GM12801 (cell line): ENCODE results near the gene TMCC1.

Experiments
- CTCF ChIP-seq: IDR thresholded peaks from one replicate; pipeline ENCODE4 v1.5.1; 2011; ENCODE audit warnings: control low read depth; ENCODE audit not compliant: insufficient read length; ENCODE audit errors: extremely low read depth

TMCC1 gene

DNA sequence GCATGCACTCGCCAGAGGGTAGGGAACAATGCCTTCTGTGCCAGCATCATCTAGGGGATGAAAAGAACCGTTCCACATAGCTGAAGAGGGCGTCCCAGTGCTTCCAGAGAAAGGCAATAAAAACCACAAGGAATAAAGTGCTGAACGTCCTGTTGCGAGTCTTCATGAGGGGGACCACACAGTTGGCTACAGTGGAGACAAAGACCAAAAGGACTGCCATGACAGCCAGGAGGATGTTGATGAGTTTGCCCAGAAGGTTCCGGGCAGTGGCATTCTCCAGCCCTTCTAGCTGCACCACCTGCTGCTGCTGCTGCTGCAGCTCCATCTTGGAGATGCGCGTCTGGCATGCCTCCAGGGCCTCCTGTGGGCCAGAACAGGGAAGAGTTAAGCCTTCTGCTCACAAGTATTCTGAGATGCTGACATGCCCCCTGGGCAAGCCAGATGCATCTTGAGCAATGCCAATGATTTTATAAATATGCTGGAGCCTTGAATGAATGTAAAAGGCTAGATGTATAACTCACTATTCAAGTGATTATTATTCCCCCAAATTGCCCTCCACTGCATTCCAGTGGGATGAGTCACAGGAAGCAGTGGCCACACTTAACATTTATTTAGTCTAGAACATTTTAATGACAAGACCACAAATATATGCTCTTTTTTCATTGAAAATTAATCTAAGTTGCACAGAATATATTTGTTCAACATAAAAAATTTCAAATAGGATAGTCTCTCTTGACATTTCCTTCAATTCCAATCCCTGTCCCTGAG is 241.9 kb downstream of the TMCC1 start:
- TF ChIP-seq CTCF: no peak

DNA sequence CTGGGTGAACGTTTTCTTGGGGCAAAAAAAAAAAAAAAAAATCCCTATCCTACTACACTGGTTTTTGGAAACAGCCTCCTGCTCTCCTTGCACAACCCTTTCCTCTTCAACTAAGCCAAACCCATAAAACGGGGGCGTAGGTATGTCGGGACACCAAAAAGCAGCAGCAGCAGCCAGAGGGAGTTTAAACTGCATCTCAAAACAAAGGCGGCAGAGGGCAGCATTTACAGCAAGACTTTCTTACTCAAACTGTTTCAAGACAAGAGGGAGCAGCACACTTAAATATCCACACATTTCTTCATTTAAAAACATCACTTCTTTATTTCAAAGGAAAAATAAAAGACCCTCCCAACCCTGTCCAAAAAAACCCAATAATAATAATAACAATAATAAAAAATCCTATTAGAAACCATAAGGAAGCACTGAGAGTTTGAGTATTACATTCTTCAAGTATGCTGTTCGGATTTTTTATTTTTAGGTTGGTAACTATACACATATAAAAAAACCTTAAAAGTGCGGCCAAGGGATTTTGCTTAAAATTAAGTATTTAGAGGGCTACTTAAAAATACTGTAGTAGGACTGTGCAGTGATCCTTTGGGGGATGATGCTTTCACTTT is 243.1 kb downstream of the TMCC1 start:
- no peak for TF ChIP-seq CTCF

- no peak for TF ChIP-seq CTCF
Measured at GRCh38 chr3:129648391-129648790, 245.1 kb downstream of the TMCC1 start.

DNA sequence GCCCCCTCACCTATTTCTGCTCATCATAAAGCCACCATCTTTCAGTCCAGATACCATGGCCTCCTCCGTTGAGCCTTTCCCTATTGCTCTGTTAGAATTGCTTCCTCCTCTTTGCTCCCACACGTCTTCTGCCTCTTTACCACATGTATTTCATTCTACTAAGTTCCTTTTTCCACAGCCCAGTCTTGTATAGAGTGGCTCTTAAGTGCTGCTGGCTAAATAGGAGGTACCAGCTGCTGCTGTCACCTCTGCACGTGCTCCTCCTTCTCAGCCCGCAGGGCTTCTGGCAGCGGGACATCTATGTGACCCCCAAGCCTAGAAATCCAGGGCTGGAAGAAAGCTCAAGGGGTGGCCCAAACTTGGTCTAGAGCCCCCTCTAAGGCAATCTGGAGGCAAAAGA is 248.2 kb downstream of the TMCC1 start:
- TF ChIP-seq CTCF: no peak

- no peak for TF ChIP-seq CTCF
Measured at GRCh38 chr3:129644836-129645235, 248.7 kb downstream of the TMCC1 start.

DNA sequence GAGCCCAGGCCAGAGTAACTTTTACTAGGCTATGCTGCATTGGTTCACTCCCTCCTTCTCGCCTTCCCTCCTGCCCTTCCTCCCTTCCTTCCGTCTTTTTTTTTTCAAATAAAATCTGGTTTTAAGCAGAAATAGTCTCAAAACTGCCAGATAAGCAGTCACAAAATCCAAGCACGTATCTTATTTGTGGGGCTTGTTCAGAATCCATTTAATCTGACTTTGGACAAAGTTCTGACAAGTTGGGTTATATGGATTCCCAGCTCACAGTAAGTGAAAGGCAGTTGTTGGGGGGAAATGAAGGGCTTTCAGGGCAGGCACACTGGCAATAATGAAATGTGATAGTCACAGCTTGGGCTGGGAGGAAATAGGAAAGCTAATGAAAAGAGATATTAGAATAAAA is 255.0 kb downstream of the TMCC1 start:
- TF ChIP-seq CTCF: no peak

GRCh38 chr3:129636082-129636481 is 257.4 kb downstream of the TMCC1 start:
- no peak for TF ChIP-seq CTCF
